ENCODE measurements around the gene PHYH. TPM values are rescaled to one million over a fixed set of nuclear protein-coding genes. Genes with fewer than 3 reads are reported as not detected.
"Not testable (repeated sequence)": the region's sequence is repeated elsewhere in the genome, so short reads cannot be mapped to it uniquely, and the experiment has no call there.

PHYH gene
- total RNA-seq, 2 donors from 2014 or later, result 44.6 to 89.1 TPM

DNA sequence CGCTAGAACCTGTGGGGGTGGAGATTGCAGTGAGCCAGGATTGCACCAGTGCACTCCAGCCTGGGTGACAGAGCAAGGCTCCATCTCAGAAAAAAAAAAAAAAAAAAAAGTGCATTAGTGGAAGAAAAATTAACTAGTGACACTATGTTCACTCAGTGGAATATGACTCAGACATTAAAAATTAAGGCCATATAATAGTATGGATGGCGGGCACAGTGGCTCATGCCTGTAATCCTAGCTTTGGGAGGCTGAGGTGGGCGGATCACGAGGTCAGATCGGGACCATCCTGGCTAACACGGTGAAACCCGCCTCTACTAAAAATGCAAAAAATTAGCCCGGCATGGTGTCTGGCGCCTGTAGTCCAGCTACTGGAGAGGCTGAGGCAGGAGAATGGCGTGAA lies 3.4 kb downstream of the PHYH start:
- Histone ChIP-seq H3K9me3 (no peaks in the 10 kb centered on the region), H3K4me3 (no peak overlapping the region), H3K36me3 (peaks cover 34% of the 10 kb centered on the region), H3K27me3 (no peaks in the 10 kb centered on the region), H3K27ac (no peak overlapping the region), H3K4me1 (peaks cover 0 to 26% of the 10 kb centered on the region in 2 donors)
- TF ChIP-seq, protein P1, sequence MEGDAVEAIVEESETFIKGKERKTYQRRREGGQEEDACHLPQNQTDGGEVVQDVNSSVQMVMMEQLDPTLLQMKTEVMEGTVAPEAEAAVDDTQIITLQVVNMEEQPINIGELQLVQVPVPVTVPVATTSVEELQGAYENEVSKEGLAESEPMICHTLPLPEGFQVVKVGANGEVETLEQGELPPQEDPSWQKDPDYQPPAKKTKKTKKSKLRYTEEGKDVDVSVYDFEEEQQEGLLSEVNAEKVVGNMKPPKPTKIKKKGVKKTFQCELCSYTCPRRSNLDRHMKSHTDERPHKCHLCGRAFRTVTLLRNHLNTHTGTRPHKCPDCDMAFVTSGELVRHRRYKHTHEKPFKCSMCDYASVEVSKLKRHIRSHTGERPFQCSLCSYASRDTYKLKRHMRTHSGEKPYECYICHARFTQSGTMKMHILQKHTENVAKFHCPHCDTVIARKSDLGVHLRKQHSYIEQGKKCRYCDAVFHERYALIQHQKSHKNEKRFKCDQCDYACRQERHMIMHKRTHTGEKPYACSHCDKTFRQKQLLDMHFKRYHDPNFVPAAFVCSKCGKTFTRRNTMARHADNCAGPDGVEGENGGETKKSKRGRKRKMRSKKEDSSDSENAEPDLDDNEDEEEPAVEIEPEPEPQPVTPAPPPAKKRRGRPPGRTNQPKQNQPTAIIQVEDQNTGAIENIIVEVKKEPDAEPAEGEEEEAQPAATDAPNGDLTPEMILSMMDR (IDR thresholded peaks at IDR 0.05), result no peak
- DNase-seq (ENCODE audit: low spot score), result no peak

DNA sequence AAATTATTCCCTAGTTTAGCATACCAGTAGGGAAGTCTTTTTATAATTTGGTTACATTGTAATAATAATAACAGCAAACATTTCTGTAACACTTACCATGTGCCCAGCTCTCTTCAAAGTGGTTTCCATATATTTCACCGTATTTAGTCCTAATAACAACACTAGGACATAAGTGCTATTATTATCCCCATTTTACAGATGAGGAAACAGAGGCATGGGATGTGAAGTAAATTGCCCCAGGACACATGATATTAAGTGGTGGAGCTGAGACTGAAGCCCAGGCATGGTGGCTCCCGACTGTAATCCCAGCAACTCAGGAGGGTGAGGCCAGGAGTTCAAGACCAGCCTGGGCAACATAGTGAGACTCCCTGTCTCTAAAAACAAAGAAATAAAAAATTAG lies 5.1 kb downstream of the PHYH start:
- Histone ChIP-seq H3K4me3 (no peak overlapping the region), H3K4me1 (peaks cover 0 to 12% of the 10 kb centered on the region in 2 donors), H3K27ac (no peak overlapping the region), H3K9me3 (no peaks in the 10 kb centered on the region), H3K36me3 (peaks cover 43% of the 10 kb centered on the region), H3K27me3 (no peaks in the 10 kb centered on the region)
- TF ChIP-seq, protein P1 (IDR thresholded peaks at IDR 0.05), result no peak
- DNase-seq (ENCODE audit: low spot score), result no peak

DNA sequence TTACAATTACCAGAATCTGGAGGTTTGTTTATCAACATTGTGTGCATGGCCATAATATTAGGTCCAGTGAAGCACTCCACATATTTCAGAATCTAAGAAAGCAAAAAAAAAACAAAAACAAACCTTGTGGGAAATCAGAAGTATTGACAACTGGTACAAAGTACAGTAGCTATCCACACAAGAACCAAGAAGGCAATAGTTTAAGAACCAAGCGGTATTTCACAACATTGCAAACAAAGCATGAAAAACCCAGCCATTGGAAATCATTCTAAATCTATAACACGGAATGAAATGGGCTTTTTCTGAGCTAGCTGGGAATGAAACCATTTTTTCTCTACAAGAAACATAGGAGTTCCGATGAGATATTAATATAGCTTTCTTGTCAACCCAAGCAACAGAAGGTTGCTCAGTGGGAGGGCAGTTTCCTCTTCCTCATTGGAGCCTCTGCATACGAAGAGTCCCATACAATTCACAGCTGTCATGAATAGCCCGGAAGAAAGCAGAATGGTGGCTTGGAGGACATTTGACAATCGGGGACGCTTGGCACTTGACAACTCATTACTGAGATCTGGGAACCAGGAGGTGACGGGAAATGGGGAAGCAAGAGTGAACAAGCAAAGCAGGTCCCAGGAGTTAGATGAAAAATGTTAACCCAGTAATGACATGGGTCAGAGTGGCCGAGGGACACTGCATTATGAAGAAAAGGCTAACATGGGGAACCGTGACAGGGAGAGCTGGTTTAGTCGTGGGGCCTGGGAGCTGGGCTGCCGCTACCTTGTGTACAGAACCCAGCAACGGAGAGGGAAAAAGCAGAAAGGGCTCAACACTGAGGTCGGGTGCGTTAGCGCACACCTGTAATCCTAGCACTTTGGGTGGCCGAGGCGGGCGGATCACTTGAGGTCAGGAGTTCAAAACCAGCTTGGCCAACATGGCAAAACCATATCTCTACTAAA lies 7.8 kb downstream of the PHYH start:
- no peak overlapping the region for H3K27ac ChIP-seq
- H3K36me3 ChIP-seq, result peaks cover 57% of the 10 kb centered on the region
- H3K4me1 ChIP-seq, result no peaks in the 10 kb centered on the region
- TF ChIP-seq, protein P1 (IDR thresholded peaks at IDR 0.05), result no peak
- H3K9me3 ChIP-seq, result no peaks in the 10 kb centered on the region
- H3K27me3 ChIP-seq, result no peaks in the 10 kb centered on the region
- no peak for DNase-seq (ENCODE audit: low spot score)
- no peak overlapping the region for H3K4me3 ChIP-seq

DNA sequence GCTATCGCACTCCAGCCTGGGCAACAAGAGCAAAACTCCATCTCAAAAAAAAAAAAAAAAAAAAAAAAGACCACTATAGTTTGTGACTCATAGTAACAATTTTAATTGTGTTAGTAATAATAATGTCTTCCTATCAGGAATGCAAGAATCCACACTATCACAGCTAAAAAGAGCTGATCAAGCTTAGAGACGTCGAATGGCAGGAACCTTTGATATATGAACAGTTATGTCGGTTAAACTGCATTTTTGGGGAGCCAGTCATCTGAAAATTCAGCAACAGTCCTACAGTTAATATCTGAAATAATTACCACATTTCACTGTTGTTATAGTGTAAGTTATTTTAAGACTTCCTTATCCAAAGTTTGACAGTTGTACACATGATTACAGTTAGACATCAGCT lies 8.8 kb downstream of the PHYH start:
- Histone ChIP-seq H3K36me3 (peaks cover 65% of the 10 kb centered on the region), H3K4me1 (no peaks in the 10 kb centered on the region), H3K27ac (no peak overlapping the region), H3K9me3 (no peaks in the 10 kb centered on the region), H3K4me3 (no peak overlapping the region), H3K27me3 (no peaks in the 10 kb centered on the region)
- DNase-seq (ENCODE audit: low spot score), result no peak
- TF ChIP-seq, protein P1 (IDR thresholded peaks at IDR 0.05), result no peak

DNA sequence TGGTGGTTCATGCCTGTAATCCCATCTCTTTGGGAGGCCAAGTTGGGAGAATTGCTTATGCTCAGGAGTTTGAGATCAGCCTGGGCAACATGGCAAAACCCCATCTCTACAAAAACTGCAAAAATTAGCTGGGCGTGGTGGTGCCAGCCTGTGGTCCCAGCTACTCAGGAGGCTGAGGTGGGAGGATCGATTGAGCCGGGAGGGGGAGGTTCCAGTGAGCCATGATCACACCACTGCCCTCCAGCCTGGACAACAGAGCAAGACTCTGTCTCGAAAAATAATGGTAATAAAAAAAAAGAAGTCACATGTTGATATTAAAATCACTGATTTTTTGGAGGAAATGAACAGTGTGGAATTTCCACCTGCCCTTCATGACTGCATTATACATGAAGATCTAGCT lies 15.8 kb downstream of the PHYH start:
- Histone ChIP-seq H3K9me3 (no peaks in the 10 kb centered on the region), H3K27me3 (no peaks in the 10 kb centered on the region), H3K27ac (no peak overlapping the region), H3K36me3 (peaks cover 64% of the 10 kb centered on the region), H3K4me3 (no peak overlapping the region), H3K4me1 (no peaks in the 10 kb centered on the region)
- TF ChIP-seq, protein P1 (IDR thresholded peaks at IDR 0.05), result no peak
- DNase-seq (ENCODE audit: low spot score), result no peak

DNA sequence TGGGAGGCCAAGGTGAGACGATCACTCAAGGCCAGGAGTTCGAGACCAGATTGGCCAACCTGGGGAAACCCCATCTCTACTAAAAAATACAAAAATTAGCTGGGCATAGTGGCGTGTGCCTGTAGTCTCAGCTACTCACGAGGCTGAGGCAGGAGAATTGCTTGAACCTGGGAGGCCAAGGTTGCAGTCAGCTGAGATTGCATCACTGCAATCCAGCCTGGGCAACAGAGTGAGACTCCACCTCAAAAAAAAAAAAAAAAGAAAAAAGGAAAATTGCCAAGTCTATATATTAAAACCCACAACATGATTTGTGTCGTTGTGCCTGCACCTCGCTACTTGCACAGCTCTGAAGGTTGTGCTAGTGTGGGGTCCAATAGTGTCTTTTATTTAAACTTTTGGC lies 17.5 kb downstream of the PHYH start:
- DNase-seq (ENCODE audit: low spot score); H3K9me3 ChIP-seq; H3K4me1 ChIP-seq; H3K27me3 ChIP-seq; H3K27ac ChIP-seq; H3K4me3 ChIP-seq: not testable (repeated sequence)
- peaks cover 64% of the 10 kb centered on the region for H3K36me3 ChIP-seq
